Measurements from ENCODE around the gene KLF2. TPM values are rescaled to one million over a fixed set of nuclear protein-coding genes. Genes with fewer than 3 reads are reported as not detected.
"Not testable (repeated sequence)": the region's sequence is repeated elsewhere in the genome, so short reads cannot be mapped to it uniquely, and the experiment has no call there.

The KLF2 gene
- polyA plus RNA-seq, 12 donors: 22.7 to 125 (median 49.4) TPM; not detected in 1

DNA sequence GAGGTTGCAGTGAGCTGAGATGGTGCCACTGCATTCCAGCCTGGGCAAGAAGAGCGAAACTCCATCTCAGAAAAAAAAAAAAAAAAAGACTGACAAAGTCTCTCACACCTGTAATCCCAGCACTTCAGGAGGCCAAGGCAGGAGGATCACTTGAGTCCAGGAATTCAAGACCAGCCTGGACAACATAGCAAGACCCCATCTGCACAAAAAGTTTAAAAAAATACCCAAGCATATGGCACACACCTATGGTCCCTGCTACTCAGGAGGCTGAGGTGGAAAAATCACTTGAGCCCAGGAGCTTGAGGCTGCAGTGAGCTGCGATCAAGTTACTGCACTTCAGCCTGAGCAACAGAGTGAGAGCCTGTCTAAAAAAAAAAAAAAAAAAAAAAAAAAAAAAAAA is 20.1 kb upstream of the KLF2 start:
- DNase-seq: not testable (repeated sequence)

DNA sequence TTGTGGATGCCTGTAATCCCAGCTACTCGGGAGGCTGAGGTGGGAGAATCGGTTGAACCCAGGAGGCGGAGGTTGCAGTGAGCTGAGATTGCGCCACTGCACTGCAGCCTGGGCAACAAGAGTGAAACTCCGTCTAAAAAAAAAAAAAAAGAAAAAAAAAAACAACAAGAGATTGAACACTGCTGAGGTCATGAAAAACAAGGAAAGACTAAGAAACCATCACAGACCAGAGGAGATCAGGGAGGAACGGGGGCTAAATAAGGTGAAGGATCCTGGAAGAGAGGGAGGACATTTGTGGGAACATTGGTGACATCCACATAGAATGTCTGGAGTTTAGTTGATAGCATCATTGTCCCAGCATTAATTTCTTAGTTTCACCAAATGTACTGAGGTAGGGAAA is 19.6 kb upstream of the KLF2 start:
- not testable (repeated sequence) for DNase-seq

GRCh38 chr19:16306728-16307402 is 17.8 kb upstream of the KLF2 start:
- no peak for DNase-seq

GRCh38 chr19:16308081-16308480 is 16.5 kb upstream of the KLF2 start:
- no peak for DNase-seq

DNA sequence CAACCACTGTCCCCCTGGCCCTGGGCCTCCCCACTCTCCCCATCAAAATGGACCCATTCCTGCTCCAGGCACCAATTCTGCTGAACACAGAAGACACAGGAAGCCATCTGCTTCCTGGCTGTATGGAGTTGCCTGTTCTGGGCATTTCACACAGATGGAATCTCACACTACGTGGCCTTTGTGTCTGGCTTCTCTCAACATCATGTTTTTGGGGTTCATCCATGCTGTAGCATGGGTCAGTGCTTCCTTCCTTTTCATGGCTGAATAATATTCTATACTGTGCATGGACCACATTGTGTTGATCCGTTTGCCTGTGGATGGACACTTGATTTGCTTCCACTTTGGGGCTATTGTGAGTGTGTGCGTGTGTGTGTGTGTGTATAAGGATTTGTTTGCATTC is 15.0 kb upstream of the KLF2 start:
- DNase-seq: no peak

- DNase-seq: peak; percentile 87
Measured at GRCh38 chr19:16315825-16316505, 8.7 kb upstream of the KLF2 start.

DNA sequence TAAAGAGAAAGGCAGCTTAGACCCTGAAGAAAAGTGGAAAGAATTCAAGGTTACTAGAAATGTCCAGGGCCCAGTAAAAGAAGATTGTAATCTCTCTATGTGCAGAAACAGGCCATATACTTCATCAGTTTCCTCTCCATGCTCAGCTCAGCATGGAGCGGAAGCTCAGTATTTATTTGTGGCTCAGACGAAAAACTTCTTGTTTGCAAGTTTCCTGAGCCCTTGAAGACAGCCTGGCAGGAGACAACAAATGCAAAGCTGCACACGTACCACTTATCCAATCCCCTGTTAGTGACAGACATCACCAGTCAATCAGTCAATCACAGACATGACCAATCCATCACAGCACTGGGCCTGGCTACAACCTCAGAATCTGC is 8.1 kb upstream of the KLF2 start:
- DNase-seq: peak; percentile 68

DNA sequence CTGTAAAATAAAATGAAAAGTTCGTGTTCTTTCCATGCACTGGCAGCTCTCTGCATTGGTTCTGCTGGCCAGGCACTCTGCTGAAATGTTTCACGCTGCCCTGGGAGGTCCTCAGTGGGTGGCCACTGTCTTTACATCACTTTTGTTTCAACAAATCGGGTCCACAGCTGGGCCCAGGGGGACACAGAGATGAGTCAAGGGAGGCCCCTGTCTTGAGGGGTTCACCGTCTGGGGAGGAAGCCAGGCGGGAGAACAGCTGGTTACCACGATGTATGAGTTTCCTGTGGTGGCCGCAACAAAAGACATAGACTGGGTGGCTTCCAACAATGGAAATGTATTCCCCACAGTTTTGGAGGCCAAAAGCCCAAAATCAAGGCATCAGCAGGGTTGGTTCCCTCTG is 5.1 kb upstream of the KLF2 start:
- no peak for DNase-seq

GRCh38 chr19:16320987-16321386 is 3.6 kb upstream of the KLF2 start:
- no peak for DNase-seq

DNA sequence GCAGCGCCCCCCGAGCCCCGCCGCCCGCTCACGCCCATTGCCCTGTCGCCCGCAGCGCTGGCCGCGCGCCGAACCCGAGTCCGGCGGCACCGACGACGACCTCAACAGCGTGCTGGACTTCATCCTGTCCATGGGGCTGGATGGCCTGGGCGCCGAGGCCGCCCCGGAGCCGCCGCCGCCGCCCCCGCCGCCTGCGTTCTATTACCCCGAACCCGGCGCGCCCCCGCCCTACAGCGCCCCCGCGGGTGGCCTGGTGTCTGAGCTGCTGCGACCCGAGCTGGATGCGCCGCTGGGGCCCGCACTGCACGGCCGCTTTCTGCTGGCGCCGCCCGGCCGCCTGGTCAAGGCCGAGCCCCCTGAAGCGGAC is 518 bp downstream of the KLF2 start:
- no peak for DNase-seq

DNA sequence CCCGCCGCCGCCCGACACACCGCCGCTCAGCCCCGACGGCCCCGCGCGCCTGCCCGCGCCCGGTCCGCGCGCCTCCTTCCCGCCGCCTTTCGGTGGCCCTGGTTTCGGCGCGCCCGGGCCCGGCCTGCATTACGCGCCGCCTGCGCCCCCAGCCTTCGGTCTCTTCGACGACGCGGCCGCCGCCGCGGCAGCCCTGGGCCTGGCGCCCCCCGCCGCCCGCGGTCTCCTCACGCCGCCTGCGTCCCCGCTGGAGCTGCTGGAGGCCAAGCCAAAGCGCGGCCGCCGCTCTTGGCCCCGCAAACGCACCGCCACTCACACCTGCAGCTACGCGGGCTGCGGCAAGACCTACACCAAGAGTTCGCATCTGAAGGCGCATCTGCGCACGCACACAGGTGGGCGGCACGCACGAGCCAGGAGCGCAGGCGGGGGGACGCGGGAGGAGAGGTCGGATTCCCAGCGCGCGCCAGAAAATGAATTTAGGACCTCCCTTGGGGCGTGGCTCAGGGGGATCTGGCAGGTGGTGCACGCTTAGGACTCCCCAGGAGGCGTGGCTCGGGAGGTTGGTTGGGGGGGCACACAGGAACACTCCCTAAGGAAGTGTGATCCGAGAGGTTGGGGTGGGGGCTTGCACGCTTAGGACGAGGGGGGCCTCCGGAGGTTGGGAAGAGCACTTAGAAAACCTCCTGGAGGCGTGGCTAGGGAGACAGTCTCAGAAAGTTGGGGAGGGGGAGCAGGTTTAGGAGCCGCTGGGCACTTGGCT is 1.2 kb downstream of the KLF2 start:
- no peak for DNase-seq

- no peak for DNase-seq
Measured at GRCh38 chr19:16326401-16327168, 2.0 kb downstream of the KLF2 start.

DNA sequence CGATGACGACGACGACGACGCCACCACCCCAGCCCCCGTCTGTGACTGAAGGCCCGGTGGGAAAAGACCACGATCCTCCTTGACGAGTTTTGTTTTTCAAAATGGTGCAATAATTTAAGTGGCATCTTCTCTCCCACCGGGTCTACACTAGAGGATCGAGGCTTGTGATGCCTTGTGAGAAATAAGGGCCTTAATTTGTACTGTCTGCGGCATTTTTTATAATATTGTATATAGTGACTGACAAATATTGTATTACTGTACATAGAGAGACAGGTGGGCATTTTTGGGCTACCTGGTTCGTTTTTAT is 2.5 kb downstream of the KLF2 start:
- no peak for DNase-seq

- no peak for DNase-seq
Measured at GRCh38 chr19:16327501-16327900, 2.9 kb downstream of the KLF2 start.

DNA sequence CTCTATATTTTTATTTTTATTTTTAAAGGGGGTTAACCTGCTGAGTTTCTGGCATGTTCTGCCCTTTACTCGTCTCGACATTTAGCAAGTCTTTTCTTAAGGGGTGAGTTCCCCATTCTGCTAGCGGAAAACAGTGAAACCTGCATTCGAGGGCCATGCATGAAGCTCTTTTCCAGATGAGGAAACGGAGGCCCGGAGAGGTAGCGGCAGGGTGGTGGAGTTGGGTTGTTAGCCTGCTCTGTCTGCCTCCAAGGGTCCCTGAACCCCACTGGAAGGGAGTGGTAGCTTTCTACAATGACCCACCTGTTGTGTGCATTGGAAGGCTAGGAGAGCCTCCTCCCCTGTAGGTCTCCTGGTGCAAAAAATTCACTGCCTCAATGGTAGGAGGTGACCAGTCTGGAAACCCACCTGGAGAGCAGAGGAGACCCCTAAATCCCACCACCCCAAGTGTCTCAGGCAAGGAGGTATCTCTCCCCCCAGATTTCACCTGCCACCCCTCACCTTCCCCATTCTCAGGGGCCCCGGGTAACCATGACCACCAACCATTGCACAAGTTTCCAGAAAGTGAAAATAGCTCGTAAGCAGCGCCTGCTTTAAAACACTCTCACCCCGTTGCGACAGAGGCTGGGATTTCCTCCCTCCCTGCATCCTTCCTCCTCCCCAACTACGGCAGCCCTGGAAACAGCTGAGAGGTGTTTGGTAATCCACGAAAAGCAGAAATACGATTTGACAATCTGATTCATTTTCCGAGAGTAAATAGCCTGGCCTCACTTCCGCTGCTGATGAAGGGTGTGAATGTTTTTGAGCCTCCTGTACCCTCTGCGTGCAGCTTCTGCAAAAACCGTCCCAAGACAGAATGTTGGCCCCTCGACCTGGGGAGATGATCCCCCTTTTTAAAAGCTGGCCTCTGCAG is 3.5 kb downstream of the KLF2 start:
- DNase-seq: no peak

DNA sequence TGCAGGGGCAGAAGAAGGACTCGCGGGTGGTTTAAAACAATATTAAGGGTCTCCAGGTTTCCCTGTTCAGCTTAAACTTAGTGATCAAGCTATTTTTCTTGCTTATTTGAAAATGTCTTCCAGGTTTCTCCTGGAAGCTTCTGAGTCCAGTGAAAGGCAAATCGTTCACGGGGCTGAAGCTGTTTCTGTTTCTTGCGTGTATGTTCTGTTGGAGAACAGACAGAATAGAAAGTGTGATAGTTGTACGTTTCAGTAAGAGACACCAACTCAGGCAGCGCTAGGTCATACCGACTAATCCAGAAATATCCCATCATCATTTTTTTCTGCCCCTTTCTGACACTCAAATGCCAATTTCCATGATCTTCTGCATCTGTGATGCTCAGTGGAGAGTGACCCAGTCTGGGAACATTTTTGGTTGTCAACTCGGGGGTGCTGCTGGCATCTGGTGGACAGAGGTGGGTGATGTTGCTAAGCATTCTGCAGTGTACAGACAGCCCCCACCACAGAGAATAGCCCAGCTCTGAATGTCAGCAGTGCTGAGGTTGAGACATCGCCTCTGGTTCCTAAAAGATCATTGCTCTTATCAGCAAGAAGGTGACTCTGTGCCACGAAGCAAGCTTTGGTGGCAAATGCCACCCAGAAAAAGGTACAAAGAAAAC is 4.3 kb downstream of the KLF2 start:
- DNase-seq: no peak

DNA sequence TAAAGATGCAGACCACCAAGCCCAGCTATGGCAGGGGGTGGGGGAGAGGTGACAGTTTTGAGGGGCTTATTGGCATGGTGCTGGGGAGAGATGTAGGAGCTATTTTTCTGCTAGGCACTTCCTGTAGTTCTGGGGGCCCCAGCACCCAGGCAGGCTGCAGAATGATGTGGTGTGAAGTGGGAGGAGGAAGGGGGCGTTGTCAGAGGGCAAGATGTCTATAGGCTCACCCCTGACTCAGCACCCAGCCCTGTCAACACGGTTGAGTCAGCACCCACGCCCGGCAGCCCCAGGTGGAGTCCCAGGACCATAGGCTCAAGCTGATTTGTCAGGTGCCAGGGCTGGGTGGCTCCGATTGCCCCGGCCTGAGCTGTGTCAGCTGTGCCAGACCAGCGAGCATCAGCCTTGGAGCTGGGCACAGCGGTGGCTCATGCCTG is 5.8 kb downstream of the KLF2 start:
- no peak for DNase-seq

DNA sequence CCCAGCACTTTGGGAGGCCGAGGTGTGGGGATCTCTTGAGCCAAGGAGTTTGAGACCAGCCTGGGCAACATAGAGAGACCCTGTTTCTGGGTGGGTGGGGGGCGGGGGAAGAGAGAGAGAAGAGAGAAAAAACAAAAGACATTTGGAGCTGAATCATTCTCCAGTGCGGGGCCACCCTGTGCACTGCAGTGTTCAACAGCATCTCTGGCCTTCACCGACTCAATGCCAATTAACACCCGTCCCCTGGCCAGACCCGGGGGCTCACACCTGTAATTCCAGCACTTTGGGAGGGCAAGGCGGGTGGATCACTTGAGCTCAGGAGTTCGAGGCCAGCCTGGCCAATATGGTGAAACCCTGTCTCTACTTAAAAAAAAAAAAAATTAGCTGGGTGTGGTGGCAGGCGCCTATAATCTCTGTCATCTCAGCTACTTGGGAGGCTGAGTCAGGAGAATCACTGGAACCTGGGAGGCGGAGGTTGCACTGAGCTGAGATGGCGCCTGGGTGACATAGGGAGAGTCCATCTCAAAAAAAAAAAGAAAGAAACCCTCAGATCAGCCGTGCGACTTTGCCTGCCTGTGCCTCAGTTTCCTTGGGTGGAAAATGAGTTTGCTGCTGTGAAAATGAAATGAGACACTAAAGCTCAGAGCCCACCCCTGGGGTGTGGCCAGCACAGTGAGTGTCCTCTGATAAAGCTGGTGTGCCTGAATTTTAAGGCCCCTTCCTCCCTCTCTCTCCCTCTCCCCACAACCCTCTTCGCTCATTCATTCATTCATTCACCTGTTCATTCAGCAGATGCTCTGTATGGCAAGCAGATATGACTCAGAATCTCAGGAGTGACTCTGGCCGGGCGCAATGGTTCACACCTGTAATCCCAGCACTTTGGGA is 6.4 kb downstream of the KLF2 start:
- no peak for DNase-seq

- no peak for DNase-seq
Measured at GRCh38 chr19:16333001-16333586, 8.5 kb downstream of the KLF2 start.

All from muscle of arm (tissue), 12 donors.